ENCODE results near the gene SLCO2A1. TPM values are rescaled to one million over a fixed set of nuclear protein-coding genes. Genes with fewer than 3 reads are reported as not detected.

Gene SLCO2A1
- total RNA-seq, 8 experiments from 2014 or later, result 0.16 to 9.0 (median 1.5) TPM

- peaks cover 0 to 12% of the 10 kb centered on the region in 2 donors for H3K4me1 ChIP-seq (replicated peaks in 1 of 2)
- WGBS, 10 experiments, result 7 to 60% (median 24%) methylated on average over 1 to 2 of the region's 2 CpGs; no CpG with 5 or more reads in 6 of the 10 experiments
- in situ Hi-C loops (cut with MboI; ENCODE audit: low pct_unique_long_range_greater_than_20kb in 2 of 9, low sequenced_read_pairs in 9 of 9, unreplicated experiment in 9 of 9), result no loop called here
- peak in 2 of 8 experiments; percentile 21 to 25 for ATAC-seq (replicated peaks in 6 of 8)
- no peak overlapping the region for H3K27ac ChIP-seq
- H3K4me3 ChIP-seq, result no peak overlapping the region
Measured at GRCh38 chr3:134057006-134057653, 27.4 kb upstream of the SLCO2A1 start.

GRCh38 chr3:134056464-134056891, 26.8 kb upstream of the SLCO2A1 start:
- ATAC-seq (replicated peaks in 6 of 8), result no peak
- WGBS, 10 experiments, result 57 to 100% (median 77%) methylated on average over 1 to 7 of the region's 7 CpGs; no CpG with 5 or more reads in 1 of the 10 experiments
- in situ Hi-C loops (cut with MboI; ENCODE audit: low pct_unique_long_range_greater_than_20kb in 2 of 9, low sequenced_read_pairs in 9 of 9, unreplicated experiment in 9 of 9), result no loop called here
- Histone ChIP-seq H3K4me1 (replicated peaks in 1 of 2) (peaks cover 0 to 12% of the 10 kb centered on the region in 2 donors), H3K4me3 (no peak overlapping the region), H3K27ac (no peak overlapping the region)

- H3K27ac ChIP-seq, result no peak overlapping the region
- in situ Hi-C loops (cut with MboI; ENCODE audit: low pct_unique_long_range_greater_than_20kb in 2 of 9, low sequenced_read_pairs in 9 of 9, unreplicated experiment in 9 of 9), result no loop called here
- no peak overlapping the region for H3K4me3 ChIP-seq
- WGBS, 10 experiments, result 62 to 94% (median 82%) methylated on average over 2 to 6 of the region's 7 CpGs; no CpG with 5 or more reads in 2 of the 10 experiments
- H3K4me1 ChIP-seq (replicated peaks in 1 of 2), result peaks cover 0 to 11% of the 10 kb centered on the region in 2 donors
- ATAC-seq (replicated peaks in 6 of 8), result no peak
Measured at GRCh38 chr3:134055661-134056060, 25.9 kb upstream of the SLCO2A1 start.

GRCh38 chr3:134054881-134055280, 25.2 kb upstream of the SLCO2A1 start:
- no peak overlapping the region for H3K27ac ChIP-seq
- in situ Hi-C loops (cut with MboI; ENCODE audit: low pct_unique_long_range_greater_than_20kb in 2 of 9, low sequenced_read_pairs in 9 of 9, unreplicated experiment in 9 of 9), result no loop called here
- 83 to 100% (median 93%) methylated on average over 1 to 3 of the region's 3 CpGs; no CpG with 5 or more reads in 3 of the 10 experiments for WGBS, 10 experiments
- H3K4me1 ChIP-seq (replicated peaks in 1 of 2), result peaks cover 0 to 3% of the 10 kb centered on the region in 2 donors
- ATAC-seq (replicated peaks in 6 of 8), result no peak
- no peak overlapping the region for H3K4me3 ChIP-seq

- 32 to 100% (median 82%) methylated on average over 1 to 3 of the region's 5 CpGs; no CpG with 5 or more reads in 2 of the 10 experiments for WGBS, 10 experiments
- no peak for ATAC-seq (replicated peaks in 6 of 8)
- no peaks in the 10 kb centered on the region for H3K4me1 ChIP-seq (replicated peaks in 1 of 2)
Measured at GRCh38 chr3:134054231-134054630, 24.5 kb upstream of the SLCO2A1 start.

GRCh38 chr3:134052370-134052769, 22.6 kb upstream of the SLCO2A1 start:
- no peak for ATAC-seq (replicated peaks in 6 of 8)
- 55 to 100% (median 83%) methylated on average over 1 to 3 of the region's 4 CpGs; no CpG with 5 or more reads in 5 of the 10 experiments for WGBS, 10 experiments
- Histone ChIP-seq H3K27ac (no peak overlapping the region), H3K4me1 (replicated peaks in 1 of 2) (no peaks in the 10 kb centered on the region), H3K4me3 (no peak overlapping the region)
- in situ Hi-C loops (cut with MboI; ENCODE audit: low pct_unique_long_range_greater_than_20kb in 2 of 9, low sequenced_read_pairs in 9 of 9, unreplicated experiment in 9 of 9), result no loop called here

More at GRCh38 chr3:134054231-134054630, 24.5 kb upstream of the SLCO2A1 start:
- H3K4me3 ChIP-seq, result no peak overlapping the region
- no peak overlapping the region for H3K27ac ChIP-seq
- in situ Hi-C loops (cut with MboI; ENCODE audit: low pct_unique_long_range_greater_than_20kb in 2 of 9, low sequenced_read_pairs in 9 of 9, unreplicated experiment in 9 of 9), result no loop called here

GRCh38 chr3:134049676-134050075, 20.0 kb upstream of the SLCO2A1 start:
- WGBS, 10 experiments, result 0 to 88% (median 75%) methylated on average over 1 of the region's 1 CpG; no CpG with 5 or more reads in 6 of the 10 experiments
- no peak for ATAC-seq (replicated peaks in 6 of 8)
- in situ Hi-C loops (cut with MboI; ENCODE audit: low pct_unique_long_range_greater_than_20kb in 2 of 9, low sequenced_read_pairs in 9 of 9, unreplicated experiment in 9 of 9), result no loop called here

GRCh38 chr3:134048278-134048996, 18.7 kb upstream of the SLCO2A1 start:
- WGBS, 10 experiments, result 33 to 100% (median 80%) methylated on average over 1 of the region's 9 CpGs; no CpG with 5 or more reads in 7 of the 10 experiments
- Histone ChIP-seq H3K4me3 (no peak overlapping the region), H3K4me1 (replicated peaks in 1 of 2) (no peaks in the 10 kb centered on the region), H3K27ac (no peak overlapping the region)
- in situ Hi-C loops (cut with MboI; ENCODE audit: low pct_unique_long_range_greater_than_20kb in 2 of 9, low sequenced_read_pairs in 9 of 9, unreplicated experiment in 9 of 9), result no loop called here
- ATAC-seq (replicated peaks in 6 of 8), result no peak

More at GRCh38 chr3:134049676-134050075, 20.0 kb upstream of the SLCO2A1 start:
- no peak overlapping the region for H3K27ac ChIP-seq
- no peaks in the 10 kb centered on the region for H3K4me1 ChIP-seq (replicated peaks in 1 of 2)
- no peak overlapping the region for H3K4me3 ChIP-seq

GRCh38 chr3:134044459-134044858, 14.7 kb upstream of the SLCO2A1 start:
- H3K4me1 ChIP-seq (replicated peaks in 1 of 2), result no peaks in the 10 kb centered on the region
- H3K27ac ChIP-seq, result no peak overlapping the region
- no peak for ATAC-seq (replicated peaks in 6 of 8)
- no peak overlapping the region for H3K4me3 ChIP-seq
- in situ Hi-C loops (cut with MboI; ENCODE audit: low pct_unique_long_range_greater_than_20kb in 2 of 9, low sequenced_read_pairs in 9 of 9, unreplicated experiment in 9 of 9), result no loop called here

- WGBS, 10 experiments, result 60 to 100% (median 96%) methylated on average over 1 to 4 of the region's 4 CpGs; no CpG with 5 or more reads in 6 of the 10 experiments
- no peak overlapping the region for H3K27ac ChIP-seq
- no peak for ATAC-seq (replicated peaks in 6 of 8)
- H3K4me3 ChIP-seq, result no peak overlapping the region
- in situ Hi-C loops (cut with MboI; ENCODE audit: low pct_unique_long_range_greater_than_20kb in 2 of 9, low sequenced_read_pairs in 9 of 9, unreplicated experiment in 9 of 9), result no loop called here
- H3K4me1 ChIP-seq (replicated peaks in 1 of 2), result no peaks in the 10 kb centered on the region
Measured at GRCh38 chr3:134040066-134040465, 10.3 kb upstream of the SLCO2A1 start.

GRCh38 chr3:134039161-134039862, 9.6 kb upstream of the SLCO2A1 start:
- in situ Hi-C loops (cut with MboI; ENCODE audit: low pct_unique_long_range_greater_than_20kb in 2 of 9, low sequenced_read_pairs in 9 of 9, unreplicated experiment in 9 of 9), result no loop called here
- H3K4me1 ChIP-seq (replicated peaks in 1 of 2), result no peaks in the 10 kb centered on the region
- ATAC-seq (replicated peaks in 6 of 8), result peak in 3 of 8 experiments; percentile 73 to 96 (median 95)
- H3K27ac ChIP-seq, result no peak overlapping the region
- WGBS, 10 experiments, result 40 to 83% (median 67%) methylated on average over 1 to 6 of the region's 8 CpGs; no CpG with 5 or more reads in 5 of the 10 experiments
- no peak overlapping the region for H3K4me3 ChIP-seq

- no peak overlapping the region for H3K4me3 ChIP-seq
- no peak for ATAC-seq (replicated peaks in 6 of 8)
- in situ Hi-C loops (cut with MboI; ENCODE audit: low pct_unique_long_range_greater_than_20kb in 2 of 9, low sequenced_read_pairs in 9 of 9, unreplicated experiment in 9 of 9), result no loop called here
- WGBS, 10 experiments, result 74 to 93% (median 90%) methylated on average over 1 to 8 of the region's 8 CpGs; no CpG with 5 or more reads in 5 of the 10 experiments
- no peaks in the 10 kb centered on the region for H3K4me1 ChIP-seq (replicated peaks in 1 of 2)
- no peak overlapping the region for H3K27ac ChIP-seq
Measured at GRCh38 chr3:134038716-134039115, 9.0 kb upstream of the SLCO2A1 start.

GRCh38 chr3:134038071-134038491, 8.4 kb upstream of the SLCO2A1 start:
- H3K27ac ChIP-seq, result no peak overlapping the region
- no peaks in the 10 kb centered on the region for H3K4me1 ChIP-seq (replicated peaks in 1 of 2)
- no peak overlapping the region for H3K4me3 ChIP-seq
- in situ Hi-C loops (cut with MboI; ENCODE audit: low pct_unique_long_range_greater_than_20kb in 2 of 9, low sequenced_read_pairs in 9 of 9, unreplicated experiment in 9 of 9), result no loop called here
- no peak for ATAC-seq (replicated peaks in 6 of 8)
- 60 to 100% (median 87%) methylated on average over 1 to 7 of the region's 10 CpGs; no CpG with 5 or more reads in 4 of the 10 experiments for WGBS, 10 experiments
